GM12878 (cell line): ENCODE results near the gene SLC27A5. TPM values are rescaled to one million over a fixed set of nuclear protein-coding genes. Genes with fewer than 3 reads are reported as not detected.

Experiments
- ATAC-seq: fragments of 200-7000 bp; cut with Tn5 transposase; 3 replicates; pipeline ENCODE4 v1.9.1; 2020; ENCODE audit warnings: mild to moderate bottlenecking, moderate library complexity
- BruUV-seq: library from RNA; stranded (reverse); fragments of 400-500 nt; replicated peaks from 2 replicates; lab custom pipeline; 2021; lab: Mats Ljungman, UMichigan
- CTCF ChIA-PET: fragments of 300-600 bp; sonication (Branson Sonifier 250); formaldehyde crosslinking; extraction: SDS; loops from one replicate; lab custom pipeline; 2021; ENCODE audit warnings: inconsistent platforms; lab: Yijun Ruan, JAX
- POLR2A ChIA-PET: fragments of 350-600 bp; formaldehyde crosslinking; extraction: SDS; loops from one replicate; lab custom pipeline; 2021; ENCODE audit warnings: inconsistent platforms; lab: Charles Lee
- RAD21 ChIA-PET: fragments of 300-600 bp; sonication (Branson Sonifier 250); formaldehyde crosslinking; loops from one replicate; lab custom pipeline; 2023; ENCODE audit warnings: antibody characterized with exemption; ENCODE audit not compliant: unreplicated experiment; lab: Charles Lee
- SMC1A ChIA-PET: fragments of 300-600 bp; sonication (Branson Sonifier 250); formaldehyde crosslinking; loops from one replicate; lab custom pipeline; 2023; ENCODE audit not compliant: unreplicated experiment, uncharacterized antibody; lab: Charles Lee
- DNase-seq: peaks from one replicate; pipeline ENCODE4 v3.0.0-alpha.2; 2011; ENCODE audit warnings: low read depth, low spot score
- FAIRE-seq: peaks from 3 replicates; lab custom pipeline; 2011; peaks lifted over from hg19 to GRCh38; lab: Jason Lieb, UNC
- H2AFZ ChIP-seq: 2 replicates; pipeline ENCODE4 v1.6.0; 2011; ENCODE audit warnings: low read depth, low read length, control low read depth; ENCODE audit not compliant: control insufficient read depth
- H3K27ac ChIP-seq: 2 replicates; pipeline ENCODE4 v1.5.1; 2011; ENCODE audit warnings: control low read depth; ENCODE audit not compliant: control insufficient read depth, insufficient read depth
- H3K27me3 ChIP-seq, 2 experiments: replicated peaks in 1 of 2; 2 replicates each; pipeline versions ENCODE4 v1.6.0 to v1.6.1; 2011; ENCODE audit warnings: low read length in 1 of 2; ENCODE audit not compliant: control insufficient read depth in 2 of 2, insufficient read depth in 2 of 2
- H3K36me3 ChIP-seq, 2 experiments: 2 replicates each; pipeline ENCODE4 v1.5.1; 2011; ENCODE audit warnings: low read length in 1 of 2; ENCODE audit not compliant: control insufficient read depth in 2 of 2, insufficient read depth in 2 of 2
- H3K4me1 ChIP-seq: 2 replicates; pipeline ENCODE4 v1.6.1; 2011; ENCODE audit warnings: mild to moderate bottlenecking, low read length, moderate library complexity, mixed read lengths; ENCODE audit not compliant: control insufficient read depth, insufficient read depth
- H3K4me2 ChIP-seq: 2 replicates; pipeline ENCODE4 v1.6.0; 2011; ENCODE audit warnings: control low read depth; ENCODE audit not compliant: control insufficient read depth, insufficient read depth
- H3K4me3 ChIP-seq: fragments of 200-600 bp; sonication (generic); 2 replicates; pipeline ENCODE4 v1.5.1; 2016
- H3K79me2 ChIP-seq: 2 replicates; pipeline ENCODE4 v1.6.0; 2011; ENCODE audit warnings: low read length; ENCODE audit not compliant: control insufficient read depth, insufficient read depth
- H3K9ac ChIP-seq: 2 replicates; pipeline ENCODE4 v1.8.0; 2011; ENCODE audit warnings: low read length, control low read depth, mixed read lengths; ENCODE audit not compliant: control insufficient read depth, insufficient read depth
- H3K9me3 ChIP-seq: replicated peaks from 3 replicates; pipeline ENCODE4 v1.5.1; 2011; ENCODE audit warnings: mild to moderate bottlenecking, low read length; ENCODE audit not compliant: control insufficient read depth, insufficient read depth
- H4K20me1 ChIP-seq: 2 replicates; pipeline ENCODE4 v1.6.0; 2011; ENCODE audit not compliant: control insufficient read depth, insufficient read depth
- CREM ChIP-seq: IDR thresholded peaks from 2 replicates; pipeline ENCODE4 v1.6.1; 2014; ENCODE audit warnings: antibody characterized with exemption, low read depth
- PBX3 ChIP-seq: IDR thresholded peaks from 2 replicates; pipeline ENCODE4 v1.6.1; 2011; ENCODE audit warnings: mild to moderate bottlenecking, low read depth, low read length, moderate library complexity; ENCODE audit not compliant: insufficient replicate concordance
- PML ChIP-seq: IDR thresholded peaks from 2 replicates; pipeline ENCODE4 v1.6.1; 2012; ENCODE audit warnings: low read length, inconsistent platforms
- POLR2A ChIP-seq: IDR thresholded peaks from 2 replicates; pipeline ENCODE4 v1.6.1; 2011; ENCODE audit warnings: low read depth, mild to moderate bottlenecking, low read length
- POLR2AphosphoS2 ChIP-seq: IDR thresholded peaks from 2 replicates; pipeline ENCODE4 v1.6.1; 2011; ENCODE audit warnings: low read depth, mild to moderate bottlenecking, low read length, improper control_type of control experiment, moderate library complexity
- POLR2AphosphoS5 ChIP-seq: IDR thresholded peaks from 2 replicates; pipeline ENCODE4 v1.6.1; 2011; ENCODE audit warnings: mild to moderate bottlenecking, low read length, inconsistent platforms
- RELA ChIP-seq: fragments of 450-650 bp; IDR thresholded peaks from 2 replicates; pipeline ENCODE4 v1.8.0; 2014; ENCODE audit warnings: borderline replicate concordance; ENCODE audit not compliant: partially characterized antibody
- SMAD5 ChIP-seq: IDR thresholded peaks from 2 replicates; pipeline ENCODE4 v1.6.1; 2016; ENCODE audit warnings: antibody characterized with exemption, low read depth
- ZBTB33 ChIP-seq: fragments of 450-650 bp; IDR thresholded peaks from 2 replicates; pipeline ENCODE4 v1.6.1; 2017; ENCODE audit warnings: mild to moderate bottlenecking
- ZBTB4 ChIP-seq: fragments of 450-650 bp; formaldehyde crosslinking; IDR thresholded peaks from 2 replicates; pipeline ENCODE4 v1.4.0; 2022; ENCODE audit warnings: mild to moderate bottlenecking, moderate library complexity
- WGBS: methylation state at CpG from one replicate; pipeline ENCODE4 v1.1.6; 2016; ENCODE audit warnings: low lambda C conversion rate; ENCODE audit not compliant: insufficient replicate concordance, insufficient coverage; ENCODE audit errors: missing lambda C conversion rate; 5-methylcytosine and 5-hydroxymethylcytosine counted together
- in situ Hi-C: fragments of 300-500 bp; cut with MboI; formaldehyde crosslinking; loops from 9 replicates; pipeline ENCODE4 v1.14.3; 2018; ENCODE audit warnings: mixed read lengths
- intact Hi-C: fragments of 100-400 bp; cut with micrococcal nuclease; formaldehyde crosslinking; loops from one replicate; pipeline ENCODE4 v1.14.2; 2022; ENCODE audit not compliant: unreplicated experiment
- polyA plus RNA-seq, 11 experiments: library from polyadenylated mRNA; depleted of rRNA in 4 of 11; unstranded in 6 of 11; stranded (reverse) in 5 of 11; fragments of >200 nt; fragmentation: Nextera tagmentation in 4 of 11; fragmentation: Illumina TruSeq in 1 of 11; extraction: Ambion mirVana in 4 of 11; extraction: Trizol in 1 of 11; gene quantifications; 1 replicate in 1 of 11; 2 replicates in 10 of 11; pipeline versions ENCODE4 v1.2.1 to v1.2.3, GENCODE V29; 2011 to 2016; ENCODE audit warnings: inconsistent platforms in 2 of 11, missing spikeins in 2 of 11, low read depth in 1 of 11
- total RNA-seq, 4 experiments: library from RNA; depleted of rRNA in 3 of 4; stranded (reverse); fragments of >200 nt in 3 of 4; fragmentation: Illumina TruSeq in 1 of 4; extraction: Trizol in 1 of 4; gene quantifications; 2 replicates each; pipeline versions ENCODE4 v1.2.1 to v1.2.3, GENCODE V29; 2013 to 2021

The SLC27A5 gene
- total and polyA plus RNA-seq, 10 of the 15 experiments (the other 5 are each of a cell fraction or from before 2014, with no cell fraction given) = 21.2 to 127 (median 31.8) TPM

GRCh38 chr19:58551123-58551497, 39.3 kb upstream of the SLC27A5 start:
- no TSS peak for BruUV-seq
- Histone ChIP-seq H3K9me3 (no peaks in the 10 kb centered on the region), H2AFZ (no peak overlapping the region), H3K9ac (no peak overlapping the region), H3K36me3 (peaks cover 28 to 52% of the 10 kb centered on the region in 2 experiments; a peak in 3 of 4 replicates), H4K20me1 (peaks cover 6% of the 10 kb centered on the region), H3K4me1 (peaks cover 23% of the 10 kb centered on the region), H3K79me2 (peaks cover 43% of the 10 kb centered on the region), H3K4me2 (no peak overlapping the region), H3K4me3 (no peak overlapping the region), H3K27me3 (no peaks in the 10 kb centered on the region), H3K27ac (no peak overlapping the region)
- WGBS = 79% methylated on average over 1 of the region's 1 CpG
- FAIRE-seq (no peak), DNase-seq (no peak), ATAC-seq (no peak)
- SMC1A ChIA-PET = no interaction called here
- POLR2A ChIA-PET = no interaction called here
- CTCF ChIA-PET = no interaction called here
- RAD21 ChIA-PET = no interaction called here
- TF ChIP-seq POLR2AphosphoS5 (peak; percentile 6; the same call in 1 of the 2 replicates), PML (no peak), POLR2A (peak; percentile 40; the same call in 1 of the 2 replicates), CREM (no peak)
- intact Hi-C loops (no loop called here), in situ Hi-C loops (no loop called here)

DNA sequence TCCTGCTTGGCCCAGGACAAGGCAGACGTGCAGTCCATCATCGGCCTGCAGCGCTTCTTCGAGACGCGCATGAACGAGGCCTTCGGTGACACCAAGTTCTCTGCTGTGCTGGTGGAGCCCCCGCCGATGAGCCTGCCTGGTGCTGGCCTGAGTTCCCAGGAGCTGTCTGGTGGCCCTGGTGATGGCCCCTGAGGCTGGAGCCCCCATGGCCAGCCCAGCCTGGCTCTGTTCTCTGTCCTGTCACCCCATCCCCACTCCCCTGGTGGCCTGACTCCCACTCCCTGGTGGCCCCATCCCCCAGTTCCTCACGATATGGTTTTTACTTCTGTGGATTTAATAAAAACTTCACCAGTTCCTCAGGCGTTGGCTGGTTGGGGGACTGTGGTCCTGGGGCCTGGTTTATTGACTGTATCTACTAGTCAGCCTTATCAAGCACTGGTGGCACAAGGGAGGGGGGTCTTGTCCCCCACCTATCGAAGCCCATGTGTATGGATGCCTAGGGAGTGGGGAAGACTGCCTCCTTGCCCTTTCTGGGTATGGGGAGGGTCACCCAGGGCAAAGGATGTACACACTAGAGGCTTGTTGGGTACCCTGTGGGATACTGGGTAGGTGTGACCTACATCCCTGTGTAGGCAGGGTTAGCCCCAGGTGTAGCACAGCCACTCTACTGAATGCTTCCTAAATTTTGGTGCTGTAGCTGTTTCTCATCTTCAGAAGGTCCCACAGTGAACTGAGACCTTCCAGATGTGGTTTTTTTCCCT, 38.8 kb upstream of the SLC27A5 start:
- Histone ChIP-seq H3K27ac (no peak overlapping the region), H2AFZ (no peak overlapping the region), H3K79me2 (peaks cover 45% of the 10 kb centered on the region), H4K20me1 (peaks cover 12% of the 10 kb centered on the region), H3K9ac (no peak overlapping the region), H3K9me3 (no peaks in the 10 kb centered on the region), H3K4me3 (no peak overlapping the region), H3K4me1 (peaks cover 24% of the 10 kb centered on the region), H3K36me3 (peaks cover 32 to 50% of the 10 kb centered on the region in 2 experiments; a peak in 3 of 4 replicates), H3K4me2 (no peak overlapping the region), H3K27me3 (no peaks in the 10 kb centered on the region)
- 90% methylated on average over 11 of the region's 13 CpGs for WGBS
- ChIA-PET SMC1A (no interaction called here), RAD21 (no interaction called here), CTCF (no interaction called here), POLR2A (no interaction called here)
- DNase-seq (no peak), ATAC-seq (no peak), FAIRE-seq (no peak)
- no TSS peak for BruUV-seq
- in situ Hi-C loops (no loop called here), intact Hi-C loops (no loop called here)
- TF ChIP-seq ZBTB33 = no peak
- TF ChIP-seq RELA = no peak
- peak; percentile 46; the same call in 1 of the 2 replicates for TF ChIP-seq POLR2AphosphoS2
- TF ChIP-seq SMAD5 = peak; percentile 43; the same call in 1 of the 2 replicates
- TF ChIP-seq PBX3 = no peak
- TF ChIP-seq ZBTB4 (CRISPR knock-in tag) = no peak
